Cardiac muscle cell (in vitro differentiated cells and primary cell): ENCODE data around the gene SHC4. TPM values are rescaled to one million over a fixed set of nuclear protein-coding genes. Genes with fewer than 3 reads are reported as not detected.

ENCODE experiments used
- DNase-seq, 2 donors: peaks; one replicate each; pipeline versions ENCODE4 v3.0.0 to v3.0.0-alpha.2; 2010 to 2017; ENCODE audit warnings: low read depth in 1 of 2, low spot score in 1 of 2
- H3K27ac ChIP-seq: fragments of 200-600 bp; sonication (generic); 2 replicates; pipeline ENCODE4 v1.5.1; 2016
- H3K27me3 ChIP-seq: fragments of 200-600 bp; sonication (generic); 2 replicates; pipeline ENCODE4 v1.6.0; 2016; ENCODE audit warnings: control low read depth
- H3K36me3 ChIP-seq: fragments of 200-600 bp; sonication (generic); 2 replicates; pipeline ENCODE4 v1.5.1; 2016; ENCODE audit warnings: control low read depth
- H3K4me1 ChIP-seq: fragments of 200-600 bp; sonication (generic); 2 replicates; pipeline ENCODE4 v1.8.1; 2017; ENCODE audit warnings: low read depth, mild to moderate bottlenecking, mixed run types
- H3K4me3 ChIP-seq: fragments of 200-600 bp; sonication (generic); 2 replicates; pipeline ENCODE4 v1.5.1; 2016; ENCODE audit warnings: mild to moderate bottlenecking
- H3K9me3 ChIP-seq: fragments of 200-600 bp; sonication (generic); 2 replicates; pipeline ENCODE4 v1.5.1; 2017; ENCODE audit warnings: low read depth, mild to moderate bottlenecking, control low read depth
- CTCF ChIP-seq: IDR thresholded peaks from 2 replicates; pipeline ENCODE4 v1.5.1; 2012; ENCODE audit warnings: low read depth, mild to moderate bottlenecking, low read length
- polyA plus RNA-seq: library from polyadenylated mRNA; unstranded; fragments of >200 nt; fragmentation: Nextera tagmentation; extraction: Ambion mirVana; gene quantifications from 2 replicates; pipeline ENCODE4 v1.2.1, GENCODE V29; 2016
- total RNA-seq: library from RNA; depleted of rRNA; stranded (reverse); fragments of >200 nt; gene quantifications from 2 replicates; pipeline ENCODE4 v1.2.3, GENCODE V29; 2016

SHC4 gene
- total and polyA plus RNA-seq, 2 experiments from 2014 or later: 1.3 to 1.5 TPM

- Histone ChIP-seq H3K27me3 (no peaks in the 10 kb centered on the region), H3K4me1 (no peaks in the 10 kb centered on the region), H3K36me3 (no peaks in the 10 kb centered on the region), H3K4me3 (no peak overlapping the region), H3K27ac (no peak overlapping the region), H3K9me3 (no peaks in the 10 kb centered on the region)
- DNase-seq: no peak
- TF ChIP-seq CTCF: no peak
These were observed 182.7 kb downstream of the SHC4 start for GRCh38 chr15:48781017-48781416.

GRCh38 chr15:48778331-48778730, 185.4 kb downstream of the SHC4 start:
- H3K27ac ChIP-seq: no peak overlapping the region
- H3K4me3 ChIP-seq: no peak overlapping the region
- H3K36me3 ChIP-seq: no peaks in the 10 kb centered on the region
- DNase-seq: no peak
- no peak for TF ChIP-seq CTCF
- H3K9me3 ChIP-seq: no peaks in the 10 kb centered on the region
- no peaks in the 10 kb centered on the region for H3K4me1 ChIP-seq
- no peaks in the 10 kb centered on the region for H3K27me3 ChIP-seq

GRCh38 chr15:48777645-48778330, 185.9 kb downstream of the SHC4 start:
- DNase-seq: no peak
- H3K4me1 ChIP-seq: no peaks in the 10 kb centered on the region
- H3K9me3 ChIP-seq: no peaks in the 10 kb centered on the region
- no peaks in the 10 kb centered on the region for H3K36me3 ChIP-seq
- no peak for TF ChIP-seq CTCF
- H3K27me3 ChIP-seq: no peaks in the 10 kb centered on the region
- no peak overlapping the region for H3K27ac ChIP-seq
- no peak overlapping the region for H3K4me3 ChIP-seq

- no peak overlapping the region for H3K27ac ChIP-seq
- no peaks in the 10 kb centered on the region for H3K36me3 ChIP-seq
- H3K4me1 ChIP-seq: no peaks in the 10 kb centered on the region
- H3K9me3 ChIP-seq: no peaks in the 10 kb centered on the region
- no peak for TF ChIP-seq CTCF
- no peaks in the 10 kb centered on the region for H3K27me3 ChIP-seq
- H3K4me3 ChIP-seq: no peak overlapping the region
- DNase-seq: peak in 1 of 2 donors; percentile 21
These were observed 188.2 kb downstream of the SHC4 start for GRCh38 chr15:48775546-48775945.

GRCh38 chr15:48774484-48774883, 189.2 kb downstream of the SHC4 start:
- Histone ChIP-seq H3K4me1 (no peaks in the 10 kb centered on the region), H3K27ac (no peak overlapping the region), H3K27me3 (no peaks in the 10 kb centered on the region), H3K36me3 (no peaks in the 10 kb centered on the region), H3K9me3 (no peaks in the 10 kb centered on the region), H3K4me3 (no peak overlapping the region)
- no peak for DNase-seq
- no peak for TF ChIP-seq CTCF

Other genes starting within 250 kb of the SHC4 start
- gene CEP152, start 152.8 kb downstream of the SHC4 start, total RNA-seq: 1.7 and 5.6 TPM in 2 replicates
- 2.7 and 4.7 TPM in 2 replicates for gene CEP152, start 152.8 kb downstream of the SHC4 start, polyA plus RNA-seq
- gene EID1, start 85.8 kb downstream of the SHC4 start, total RNA-seq: 355 and 409 TPM in 2 replicates
- 361 and 422 TPM in 2 replicates for gene EID1, start 85.8 kb downstream of the SHC4 start, polyA plus RNA-seq
- gene SECISBP2L, start 82.5 kb upstream of the SHC4 start, total RNA-seq: 19.9 and 24.6 TPM in 2 replicates
- gene SECISBP2L, start 82.5 kb upstream of the SHC4 start, polyA plus RNA-seq: 25.2 and 27.9 TPM in 2 replicates
- gene COPS2, start 191.7 kb upstream of the SHC4 start, total RNA-seq: 25.7 and 41.3 TPM in 2 replicates
- 35.7 and 38.7 TPM in 2 replicates for gene COPS2, start 191.7 kb upstream of the SHC4 start, polyA plus RNA-seq
- 27.8 and 28.1 TPM in 2 replicates for gene GALK2, start 206.3 kb upstream of the SHC4 start, total RNA-seq
- 27.5 and 32.7 TPM in 2 replicates for gene GALK2, start 206.3 kb upstream of the SHC4 start, polyA plus RNA-seq